Neural crest cell (in vitro differentiated cells): Measurements from ENCODE around the gene AP1B1. TPM values are rescaled to one million over a fixed set of nuclear protein-coding genes. Genes with fewer than 3 reads are reported as not detected.

Experiments used
- DNase-seq: peaks from one replicate; pipeline ENCODE4 v3.0.0; 2021; ENCODE audit warnings: low read depth, mixed read lengths, low spot score
- H3K27ac Mint-ChIP-seq: one replicate; pipeline ENCODE4 v1.8.0; 2021; ENCODE audit warnings: mild to moderate bottlenecking, mixed read lengths; ENCODE audit not compliant: unreplicated experiment
- H3K27me3 Mint-ChIP-seq: 2 replicates; pipeline ENCODE4 v1.8.0; 2021; ENCODE audit warnings: low read depth, mild to moderate bottlenecking, mixed read lengths
- H3K36me3 Mint-ChIP-seq: 2 replicates; pipeline ENCODE4 v1.8.0; 2021; ENCODE audit warnings: low read depth, mild to moderate bottlenecking, mixed read lengths
- H3K4me1 Mint-ChIP-seq: 2 replicates; pipeline ENCODE4 v1.8.0; 2021; ENCODE audit warnings: mixed read lengths
- H3K4me3 Mint-ChIP-seq: one replicate; pipeline ENCODE4 v1.8.0; 2021; ENCODE audit warnings: mild to moderate bottlenecking, mixed read lengths
- H3K9me3 Mint-ChIP-seq: 2 replicates; pipeline ENCODE4 v1.8.0; 2021; ENCODE audit warnings: mixed read lengths
- CTCF ChIP-seq: fragments of 200-600 bp; sonication (generic); conservative IDR thresholded peaks from 2 replicates; pipeline ENCODE4 v1.5.0; 2021; ENCODE audit warnings: antibody characterized with exemption, mild to moderate bottlenecking
- total RNA-seq: library from RNA; stranded (reverse); gene quantifications from 2 replicates; pipeline ENCODE4 v1.2.1, GENCODE V29; 2021

The AP1B1 gene
- total RNA-seq, 1 donor from 2014 or later = 58.4 TPM

- Mint-ChIP-seq H3K27me3 (no peaks in the 10 kb centered on the region), H3K36me3 (peaks cover 4% of the 10 kb centered on the region), H3K4me3 (no peak overlapping the region), H3K9me3 (no peaks in the 10 kb centered on the region), H3K4me1 (peaks cover 6% of the 10 kb centered on the region), H3K27ac (peak overlapping the region; percentile 47)
- TF ChIP-seq CTCF = no peak
- DNase-seq = no peak
Observed at GRCh38 chr22:29336751-29337490, 51.4 kb downstream of the AP1B1 start.

DNA sequence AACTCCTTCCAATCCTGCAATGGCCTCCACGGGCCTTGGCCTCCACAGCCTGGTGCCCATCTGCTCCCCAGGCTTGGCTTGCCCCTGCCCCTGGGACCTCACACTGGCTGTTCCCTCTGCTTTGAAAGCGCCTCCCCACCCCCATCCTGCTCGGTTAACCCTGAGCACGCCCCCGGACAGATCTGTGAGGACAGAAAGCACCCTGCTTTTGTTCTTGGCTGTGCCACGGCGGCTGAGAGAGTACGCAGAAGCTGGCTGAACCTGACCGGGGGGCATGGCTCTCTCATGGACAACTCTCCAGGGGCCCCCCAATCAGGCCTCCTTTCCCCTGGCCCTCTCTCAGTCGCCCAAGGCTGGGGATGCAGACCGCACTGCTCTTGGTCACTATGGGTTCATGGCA lies 52.7 kb downstream of the AP1B1 start:
- Mint-ChIP-seq H3K27ac (peak overlapping the region; percentile 5), H3K27me3 (no peaks in the 10 kb centered on the region), H3K4me1 (peaks cover 10% of the 10 kb centered on the region), H3K9me3 (no peaks in the 10 kb centered on the region), H3K36me3 (peaks cover 4% of the 10 kb centered on the region), H3K4me3 (no peak overlapping the region)
- no peak for DNase-seq
- TF ChIP-seq CTCF = no peak

- Mint-ChIP-seq H3K9me3 (no peaks in the 10 kb centered on the region), H3K27me3 (no peaks in the 10 kb centered on the region), H3K27ac (no peak overlapping the region), H3K4me1 (peaks cover 13% of the 10 kb centered on the region), H3K36me3 (peaks cover 4% of the 10 kb centered on the region), H3K4me3 (no peak overlapping the region)
- no peak for TF ChIP-seq CTCF
- no peak for DNase-seq
Observed at GRCh38 chr22:29334696-29335344, 53.5 kb downstream of the AP1B1 start.

DNA sequence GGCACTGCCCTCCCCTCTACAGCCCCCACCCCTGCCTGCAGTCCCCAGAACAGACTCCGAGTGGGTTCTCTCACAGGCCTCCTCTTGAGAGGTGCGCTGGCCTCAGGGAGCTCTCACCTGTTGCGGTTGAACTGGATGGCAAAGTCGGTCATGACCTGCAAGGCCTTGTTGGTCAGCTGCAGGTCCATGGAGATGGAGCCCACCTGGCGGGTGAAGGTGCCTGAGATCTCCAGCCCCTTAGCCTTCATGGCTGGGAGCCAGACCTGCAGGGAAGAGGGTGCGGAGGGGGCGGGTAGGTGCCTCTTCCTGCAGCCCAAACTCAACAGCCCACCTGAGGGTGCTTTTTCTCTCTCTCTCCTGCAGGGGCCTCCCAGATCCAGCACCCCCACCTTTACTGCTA lies 54.2 kb downstream of the AP1B1 start:
- H3K27ac Mint-ChIP-seq = no peak overlapping the region
- H3K9me3 Mint-ChIP-seq = no peaks in the 10 kb centered on the region
- no peak overlapping the region for H3K4me3 Mint-ChIP-seq
- H3K27me3 Mint-ChIP-seq = no peaks in the 10 kb centered on the region
- TF ChIP-seq CTCF = no peak
- DNase-seq = no peak
- peaks cover 4% of the 10 kb centered on the region for H3K36me3 Mint-ChIP-seq
- peaks cover 17% of the 10 kb centered on the region for H3K4me1 Mint-ChIP-seq

GRCh38 chr22:29332886-29333496 lies 55.4 kb downstream of the AP1B1 start:
- no peak for TF ChIP-seq CTCF
- Mint-ChIP-seq H3K4me1 (peaks cover 17% of the 10 kb centered on the region), H3K9me3 (no peaks in the 10 kb centered on the region), H3K36me3 (no peaks in the 10 kb centered on the region), H3K27me3 (no peaks in the 10 kb centered on the region), H3K4me3 (no peak overlapping the region), H3K27ac (no peak overlapping the region)
- DNase-seq = no peak
